ENCODE results near the gene RTN4IP1. TPM values are rescaled to one million over a fixed set of nuclear protein-coding genes. Genes with fewer than 3 reads are reported as not detected.
"Not testable (repeated sequence)": the region's sequence is repeated elsewhere in the genome, so short reads cannot be mapped to it uniquely, and the experiment has no call there.

RTN4IP1 gene
- total RNA-seq, 1 experiment from 2014 or later: 24.3 TPM

GRCh38 chr6:106630366-106630765, 1.1 kb upstream of the RTN4IP1 start:
- DNase-seq (ENCODE audit: low spot score): peak; percentile 3
- in situ Hi-C loops (cut with HindIII; ENCODE audit: low sequenced_read_pairs): no loop called here

GRCh38 chr6:106629859-106630163, 513 bp upstream of the RTN4IP1 start:
- no peak for DNase-seq (ENCODE audit: low spot score)
- in situ Hi-C loops (cut with HindIII; ENCODE audit: low sequenced_read_pairs): no loop called here

GRCh38 chr6:106628658-106629102, 618 bp downstream of the RTN4IP1 start:
- in situ Hi-C loops (cut with HindIII; ENCODE audit: low sequenced_read_pairs): no loop called here

DNA sequence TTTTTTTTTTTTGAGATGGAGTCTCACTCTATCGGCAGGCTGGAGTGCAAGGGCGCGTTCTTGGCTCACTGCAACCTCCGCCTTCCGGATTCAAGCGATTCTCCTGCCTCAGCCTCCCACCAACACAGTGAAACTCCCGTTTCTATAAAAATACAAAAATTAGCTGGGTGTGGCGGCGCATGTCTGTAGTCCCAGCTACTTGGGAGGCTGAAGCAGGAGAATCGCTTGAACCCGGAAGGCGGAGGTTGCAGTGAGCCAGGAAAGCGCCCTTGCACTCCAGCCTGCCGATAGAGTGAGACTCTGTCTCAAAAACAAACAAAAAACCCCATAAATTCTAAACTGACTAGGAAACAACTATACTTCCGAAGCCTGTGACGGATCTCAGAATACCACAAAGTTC, 1.5 kb downstream of the RTN4IP1 start:
- DNase-seq (ENCODE audit: low spot score); in situ Hi-C loops (cut with HindIII; ENCODE audit: low sequenced_read_pairs): not testable (repeated sequence)

More at GRCh38 chr6:106628658-106629102, 618 bp downstream of the RTN4IP1 start:
- DNase-seq (ENCODE audit: low spot score): peak; percentile 56

DNA sequence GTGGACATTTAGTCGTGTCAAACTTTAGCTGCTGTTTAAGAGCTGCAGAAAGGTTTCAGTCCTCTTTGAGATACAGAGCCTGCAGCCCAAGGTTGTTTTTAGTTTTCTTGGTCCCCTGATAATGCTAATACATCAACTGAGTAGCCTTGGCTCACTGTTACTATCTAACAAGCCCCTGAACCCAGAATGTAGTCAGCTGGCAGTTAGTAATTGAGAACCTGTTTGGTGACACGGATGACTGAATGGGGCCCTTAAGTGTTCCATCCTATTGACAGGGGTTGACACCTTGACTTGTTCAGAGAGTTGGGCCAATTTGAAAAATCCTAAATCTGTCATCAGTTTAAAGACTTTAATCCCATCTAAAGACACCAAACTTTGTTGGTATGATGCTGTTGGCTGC, 2.8 kb downstream of the RTN4IP1 start:
- in situ Hi-C loops (cut with HindIII; ENCODE audit: low sequenced_read_pairs): no loop called here
- DNase-seq (ENCODE audit: low spot score): no peak

DNA sequence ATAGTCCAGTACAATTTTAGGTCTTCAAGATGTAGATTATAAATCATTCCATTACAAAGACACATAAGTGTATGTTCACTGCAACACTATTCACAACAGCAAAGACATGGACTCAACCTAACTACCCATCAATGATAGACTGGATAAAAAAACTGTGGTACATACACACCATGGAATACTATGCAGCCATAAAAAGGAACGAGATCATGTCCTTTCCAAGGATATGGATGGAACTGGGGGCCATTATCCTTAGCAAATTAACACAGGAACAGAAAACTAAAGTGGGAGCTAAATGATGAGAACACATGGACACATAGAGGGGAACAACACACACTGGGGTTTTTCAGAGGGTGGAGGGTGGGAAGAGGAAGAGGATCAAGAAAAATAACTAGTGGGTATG, 6.3 kb downstream of the RTN4IP1 start:
- in situ Hi-C loops (cut with HindIII; ENCODE audit: low sequenced_read_pairs): no loop called here
- no peak for DNase-seq (ENCODE audit: low spot score)

DNA sequence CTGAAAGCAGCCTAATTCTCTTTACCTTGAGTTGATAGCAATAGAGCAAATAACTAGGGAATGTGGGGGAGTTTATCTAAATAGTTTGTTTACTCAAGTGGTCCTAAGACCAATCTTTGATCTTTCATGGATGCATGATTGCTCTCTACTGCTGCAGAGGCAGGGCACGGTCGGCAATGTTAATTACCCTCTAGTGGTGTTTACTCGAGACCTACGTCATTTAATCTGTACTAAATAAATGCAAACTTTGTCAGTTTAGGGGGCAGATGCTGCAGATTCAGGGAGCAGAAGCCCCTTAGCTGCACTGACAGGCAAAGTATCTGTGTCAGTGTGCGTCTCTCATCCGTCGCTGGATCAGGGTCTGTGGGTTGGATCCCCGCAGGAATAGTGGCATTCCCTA, 6.9 kb downstream of the RTN4IP1 start:
- in situ Hi-C loops (cut with HindIII; ENCODE audit: low sequenced_read_pairs): no loop called here
- no peak for DNase-seq (ENCODE audit: low spot score)

GRCh38 chr6:106620931-106621672, 8.2 kb downstream of the RTN4IP1 start:
- no peak for DNase-seq (ENCODE audit: low spot score)
- in situ Hi-C loops (cut with HindIII; ENCODE audit: low sequenced_read_pairs): no loop called here

- in situ Hi-C loops (cut with HindIII; ENCODE audit: low sequenced_read_pairs): no loop called here
- no peak for DNase-seq (ENCODE audit: low spot score)
These were observed 10.1 kb downstream of the RTN4IP1 start for GRCh38 chr6:106619223-106619622.

GRCh38 chr6:106618324-106618723, 11.0 kb downstream of the RTN4IP1 start:
- in situ Hi-C loops (cut with HindIII; ENCODE audit: low sequenced_read_pairs): no loop called here
- no peak for DNase-seq (ENCODE audit: low spot score)

DNA sequence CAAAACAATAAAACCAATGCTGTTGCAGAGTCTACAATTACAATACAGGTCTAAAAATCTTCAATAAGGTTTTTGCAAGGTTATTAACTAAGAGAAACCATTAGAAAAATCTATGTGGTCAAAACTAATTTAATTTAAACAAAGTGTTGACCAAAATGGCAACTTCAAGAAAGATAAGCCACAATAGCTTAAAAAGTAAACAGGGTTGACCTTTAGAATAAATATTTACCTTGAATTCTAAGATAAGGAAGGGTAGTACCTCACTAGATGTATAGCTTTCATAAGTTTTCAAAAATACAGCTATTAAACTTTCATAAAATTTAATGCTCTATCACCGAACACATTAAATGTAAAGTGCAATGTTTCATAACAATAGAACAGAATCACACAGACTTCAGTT, 11.4 kb downstream of the RTN4IP1 start:
- no peak for DNase-seq (ENCODE audit: low spot score)
- in situ Hi-C loops (cut with HindIII; ENCODE audit: low sequenced_read_pairs): no loop called here

- in situ Hi-C loops (cut with HindIII; ENCODE audit: low sequenced_read_pairs): no loop called here
- no peak for DNase-seq (ENCODE audit: low spot score)
These were observed 12.0 kb downstream of the RTN4IP1 start for GRCh38 chr6:106617302-106617701.

DNA sequence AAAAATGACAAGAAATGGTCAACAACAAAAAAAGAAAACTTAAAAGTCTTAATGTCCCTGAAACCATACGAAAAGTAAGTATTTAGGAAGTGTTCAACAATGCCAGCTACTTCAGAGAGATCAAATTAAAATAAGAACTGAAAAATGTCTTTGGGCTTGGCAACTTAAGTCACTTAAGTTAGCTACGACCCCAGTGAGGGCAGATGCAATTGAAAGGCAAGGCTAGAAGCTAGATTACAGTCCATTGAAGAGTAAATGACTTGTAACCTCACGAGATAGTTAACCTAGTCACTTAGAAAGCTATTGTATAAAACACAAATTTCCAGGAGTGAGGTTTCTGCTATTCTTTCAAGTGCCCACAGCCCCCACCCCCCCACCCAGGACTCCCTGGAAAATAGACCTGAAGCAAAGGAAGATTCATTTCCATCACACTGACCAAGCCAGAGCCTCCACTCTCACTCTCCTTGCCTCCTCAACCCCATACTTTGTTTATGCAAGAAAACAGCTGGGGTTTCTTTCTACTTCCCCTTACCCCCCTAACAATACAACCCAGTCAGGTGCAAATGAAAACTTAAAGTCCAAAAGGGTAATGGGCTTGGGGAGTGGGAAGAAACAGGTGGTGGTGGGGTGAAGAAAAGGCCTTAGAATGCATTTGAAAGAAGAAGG, 14.6 kb downstream of the RTN4IP1 start:
- no peak for DNase-seq (ENCODE audit: low spot score)

GRCh38 chr6:106614166-106614565, 15.1 kb downstream of the RTN4IP1 start:
- in situ Hi-C loops (cut with HindIII; ENCODE audit: low sequenced_read_pairs): no loop called here

More for the DNA sequence above, 14.6 kb downstream of the RTN4IP1 start:
- in situ Hi-C loops (cut with HindIII; ENCODE audit: low sequenced_read_pairs): no loop called here

GRCh38 chr6:106613590-106613989, 15.7 kb downstream of the RTN4IP1 start:
- DNase-seq (ENCODE audit: low spot score): no peak
- in situ Hi-C loops (cut with HindIII; ENCODE audit: low sequenced_read_pairs): no loop called here

More at GRCh38 chr6:106614166-106614565, 15.1 kb downstream of the RTN4IP1 start:
- DNase-seq (ENCODE audit: low spot score): no peak

DNA sequence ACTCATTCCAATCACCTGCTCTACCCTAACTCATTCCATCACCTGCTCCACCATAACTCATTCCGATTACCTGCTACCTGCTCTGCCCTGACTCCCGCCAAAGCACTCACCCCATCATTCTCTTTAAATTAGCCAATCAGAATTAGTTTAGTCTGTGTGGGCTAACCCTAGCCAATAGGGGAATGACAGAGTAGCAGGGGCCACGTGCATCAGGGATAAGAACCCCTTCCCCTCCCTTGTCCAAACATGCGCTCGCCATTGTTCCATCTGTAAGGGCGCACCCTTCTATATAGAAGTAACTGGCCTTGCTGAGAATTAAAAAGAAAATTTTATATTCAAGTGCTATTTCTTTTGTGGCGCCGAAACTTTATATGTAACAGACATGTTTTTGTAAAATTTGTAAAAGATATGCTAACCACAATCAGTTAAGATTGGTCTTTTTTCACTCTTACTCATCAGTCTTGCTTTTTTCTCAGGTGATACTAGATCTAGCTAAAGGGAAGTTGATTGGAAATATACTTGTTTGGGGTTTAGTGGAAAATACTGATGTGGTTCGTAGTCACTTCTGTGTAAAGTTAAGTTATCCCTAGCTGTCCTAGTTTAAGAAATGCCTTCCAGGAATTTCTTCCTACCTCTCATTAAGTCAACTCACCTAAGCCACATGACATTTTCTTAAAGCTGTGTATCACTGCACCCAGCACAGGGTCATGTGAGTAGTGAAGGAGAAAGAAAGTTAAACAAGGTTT, 16.5 kb downstream of the RTN4IP1 start:
- in situ Hi-C loops (cut with HindIII; ENCODE audit: low sequenced_read_pairs): no loop called here
- DNase-seq (ENCODE audit: low spot score): no peak

- DNase-seq (ENCODE audit: low spot score): no peak
- in situ Hi-C loops (cut with HindIII; ENCODE audit: low sequenced_read_pairs): no loop called here
These were observed 18.3 kb downstream of the RTN4IP1 start for GRCh38 chr6:106611030-106611429.

DNA sequence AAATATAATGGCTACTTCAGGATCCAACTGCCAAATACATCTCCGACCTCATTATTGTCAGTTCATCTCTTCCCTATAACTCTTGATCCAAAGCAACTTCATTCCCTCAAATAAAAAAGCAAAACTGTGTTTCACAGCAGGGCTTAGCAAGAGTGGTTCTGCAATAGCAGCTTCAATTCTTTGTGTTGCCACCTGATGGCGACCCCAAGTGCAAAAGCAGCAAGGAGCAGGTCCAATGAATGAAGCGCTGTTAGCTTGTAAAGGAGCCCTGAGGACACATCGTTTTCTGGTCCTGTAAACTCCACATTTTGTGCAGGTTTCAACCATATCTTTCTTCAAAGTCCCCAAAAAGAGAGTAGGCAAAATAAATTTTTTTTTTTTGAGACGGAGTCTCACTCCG, 19.6 kb downstream of the RTN4IP1 start:
- peak; percentile 4 for DNase-seq (ENCODE audit: low spot score)
- in situ Hi-C loops (cut with HindIII; ENCODE audit: low sequenced_read_pairs): no loop called here

- DNase-seq (ENCODE audit: low spot score): peak; percentile 21
- in situ Hi-C loops (cut with HindIII; ENCODE audit: low sequenced_read_pairs): no loop called here
These were observed 21.1 kb downstream of the RTN4IP1 start for GRCh38 chr6:106608080-106608668.

DNA sequence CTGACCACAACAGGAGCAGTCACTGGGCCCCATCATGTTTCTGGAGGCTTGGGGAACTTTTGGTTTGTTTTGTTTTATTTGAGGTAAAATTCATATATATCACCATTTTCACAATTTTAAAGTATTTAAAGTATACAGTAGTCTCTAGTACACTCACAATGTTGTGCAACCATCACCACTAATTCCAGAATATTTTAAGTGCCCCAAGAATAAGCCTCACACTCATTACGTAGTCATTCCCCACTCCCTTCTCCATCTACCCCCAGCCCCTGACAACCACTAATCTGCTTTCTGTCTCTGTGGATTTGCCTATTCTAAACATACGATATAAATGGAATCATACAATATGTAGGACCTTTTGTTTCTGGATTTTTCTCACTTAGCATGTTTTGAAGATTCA, 29.0 kb downstream of the RTN4IP1 start:
- in situ Hi-C loops (cut with HindIII; ENCODE audit: low sequenced_read_pairs): no loop called here
- DNase-seq (ENCODE audit: low spot score): no peak
